Measurements from ENCODE around the gene TBC1D8. TPM values are rescaled to one million over a fixed set of nuclear protein-coding genes. Genes with fewer than 3 reads are reported as not detected.
A peak's percentile ranks its signal among the peaks of the same experiment; 100 is the strongest.

Gene TBC1D8
- total and polyA plus RNA-seq, 2 of the 13 experiments (the other 11 are each of a cell fraction or from before 2014, with no cell fraction given) = 45.1 to 95.4 TPM

DNA sequence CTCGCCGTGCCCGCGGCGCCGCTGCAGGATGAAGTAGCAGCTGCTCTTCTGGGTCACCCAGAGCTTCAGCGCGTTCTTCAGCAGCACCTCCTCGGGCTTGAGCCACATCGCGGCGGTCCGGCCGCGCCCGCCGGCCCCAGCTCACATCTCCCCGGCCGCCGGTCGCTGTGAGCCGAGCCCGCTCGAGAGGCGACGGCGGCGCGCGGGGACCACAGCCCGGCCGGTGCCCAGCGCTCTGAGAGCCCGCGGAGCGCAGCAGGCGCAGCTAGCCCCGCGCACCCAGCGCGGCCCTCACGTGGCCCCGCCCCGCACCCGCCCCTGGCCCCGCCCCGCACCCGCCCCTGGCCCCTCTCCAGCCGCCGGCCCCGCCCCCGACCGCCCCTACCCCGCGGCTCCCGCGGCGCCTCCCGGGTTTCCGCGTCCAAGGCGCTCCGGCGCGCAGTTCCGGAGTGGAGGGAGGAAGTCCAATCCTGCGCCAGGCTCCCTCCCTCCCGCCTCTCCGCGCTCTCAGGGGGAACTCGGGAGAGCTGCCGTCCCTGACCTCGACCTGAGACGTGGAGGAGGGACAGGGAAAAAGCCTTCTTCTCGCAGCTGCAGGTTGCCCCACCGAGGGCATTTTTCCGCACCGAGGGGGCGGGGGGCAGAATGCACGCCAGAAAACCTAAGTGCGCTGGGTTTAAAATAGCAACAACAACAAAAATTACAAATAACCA lies at the start of gene TBC1D8 (continued):
- no peak for TF ChIP-seq PAWR (CRISPR knock-in tag; IDR thresholded peaks at IDR 0.05; ENCODE audit: borderline replicate concordance)
- peak; percentile 59; the same call in 1 of the 2 replicates for TF ChIP-seq ZSCAN21 (CRISPR knock-in tag; IDR thresholded peaks at IDR 0.05; ENCODE audit: borderline replicate concordance)
- TF ChIP-seq NR0B2 (CRISPR knock-in tag; IDR thresholded peaks at IDR 0.05) = no peak
- no peak for TF ChIP-seq MAZ (IDR thresholded peaks at IDR 0.05; ENCODE audit: borderline replicate concordance, low read depth, low read length)
- peak; percentile 89 for TF ChIP-seq MAZ (CRISPR knock-in tag; IDR thresholded peaks at IDR 0.05; ENCODE audit: low read depth)
- TF ChIP-seq, protein P1, sequence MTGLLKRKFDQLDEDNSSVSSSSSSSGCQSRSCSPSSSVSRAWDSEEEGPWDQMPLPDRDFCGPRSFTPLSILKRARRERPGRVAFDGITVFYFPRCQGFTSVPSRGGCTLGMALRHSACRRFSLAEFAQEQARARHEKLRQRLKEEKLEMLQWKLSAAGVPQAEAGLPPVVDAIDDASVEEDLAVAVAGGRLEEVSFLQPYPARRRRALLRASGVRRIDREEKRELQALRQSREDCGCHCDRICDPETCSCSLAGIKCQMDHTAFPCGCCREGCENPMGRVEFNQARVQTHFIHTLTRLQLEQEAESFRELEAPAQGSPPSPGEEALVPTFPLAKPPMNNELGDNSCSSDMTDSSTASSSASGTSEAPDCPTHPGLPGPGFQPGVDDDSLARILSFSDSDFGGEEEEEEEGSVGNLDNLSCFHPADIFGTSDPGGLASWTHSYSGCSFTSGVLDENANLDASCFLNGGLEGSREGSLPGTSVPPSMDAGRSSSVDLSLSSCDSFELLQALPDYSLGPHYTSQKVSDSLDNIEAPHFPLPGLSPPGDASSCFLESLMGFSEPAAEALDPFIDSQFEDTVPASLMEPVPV (CRISPR knock-in tag; IDR thresholded peaks at IDR 0.05) = no peak
- TF ChIP-seq, protein P2, sequence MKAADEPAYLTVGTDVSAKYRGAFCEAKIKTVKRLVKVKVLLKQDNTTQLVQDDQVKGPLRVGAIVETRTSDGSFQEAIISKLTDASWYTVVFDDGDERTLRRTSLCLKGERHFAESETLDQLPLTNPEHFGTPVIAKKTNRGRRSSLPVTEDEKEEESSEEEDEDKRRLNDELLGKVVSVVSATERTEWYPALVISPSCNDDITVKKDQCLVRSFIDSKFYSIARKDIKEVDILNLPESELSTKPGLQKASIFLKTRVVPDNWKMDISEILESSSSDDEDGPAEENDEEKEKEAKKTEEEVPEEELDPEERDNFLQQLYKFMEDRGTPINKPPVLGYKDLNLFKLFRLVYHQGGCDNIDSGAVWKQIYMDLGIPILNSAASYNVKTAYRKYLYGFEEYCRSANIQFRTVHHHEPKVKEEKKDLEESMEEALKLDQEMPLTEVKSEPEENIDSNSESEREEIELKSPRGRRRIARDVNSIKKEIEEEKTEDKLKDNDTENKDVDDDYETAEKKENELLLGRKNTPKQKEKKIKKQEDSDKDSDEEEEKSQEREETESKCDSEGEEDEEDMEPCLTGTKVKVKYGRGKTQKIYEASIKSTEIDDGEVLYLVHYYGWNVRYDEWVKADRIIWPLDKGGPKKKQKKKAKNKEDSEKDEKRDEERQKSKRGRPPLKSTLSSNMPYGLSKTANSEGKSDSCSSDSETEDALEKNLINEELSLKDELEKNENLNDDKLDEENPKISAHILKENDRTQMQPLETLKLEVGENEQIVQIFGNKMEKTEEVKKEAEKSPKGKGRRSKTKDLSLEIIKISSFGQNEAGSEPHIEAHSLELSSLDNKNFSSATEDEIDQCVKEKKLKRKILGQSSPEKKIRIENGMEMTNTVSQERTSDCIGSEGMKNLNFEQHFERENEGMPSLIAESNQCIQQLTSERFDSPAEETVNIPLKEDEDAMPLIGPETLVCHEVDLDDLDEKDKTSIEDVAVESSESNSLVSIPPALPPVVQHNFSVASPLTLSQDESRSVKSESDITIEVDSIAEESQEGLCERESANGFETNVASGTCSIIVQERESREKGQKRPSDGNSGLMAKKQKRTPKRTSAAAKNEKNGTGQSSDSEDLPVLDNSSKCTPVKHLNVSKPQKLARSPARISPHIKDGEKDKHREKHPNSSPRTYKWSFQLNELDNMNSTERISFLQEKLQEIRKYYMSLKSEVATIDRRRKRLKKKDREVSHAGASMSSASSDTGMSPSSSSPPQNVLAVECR (CRISPR knock-in tag; IDR thresholded peaks at IDR 0.05; ENCODE audit: borderline replicate concordance) = peak; percentile 64; the same call in 1 of the 2 replicates
- TF ChIP-seq IRF2 (CRISPR knock-in tag; IDR thresholded peaks at IDR 0.05) = no peak; the same call in 1 of the 2 replicates
- no peak for TF ChIP-seq TRIM24 (CRISPR knock-in tag; IDR thresholded peaks at IDR 0.05)
- TF ChIP-seq ZMYM4 (CRISPR knock-in tag; IDR thresholded peaks at IDR 0.05) = peak; percentile 66
- no peak for TF ChIP-seq MEF2D (CRISPR knock-in tag; IDR thresholded peaks at IDR 0.05)
- TF ChIP-seq, protein P3, sequence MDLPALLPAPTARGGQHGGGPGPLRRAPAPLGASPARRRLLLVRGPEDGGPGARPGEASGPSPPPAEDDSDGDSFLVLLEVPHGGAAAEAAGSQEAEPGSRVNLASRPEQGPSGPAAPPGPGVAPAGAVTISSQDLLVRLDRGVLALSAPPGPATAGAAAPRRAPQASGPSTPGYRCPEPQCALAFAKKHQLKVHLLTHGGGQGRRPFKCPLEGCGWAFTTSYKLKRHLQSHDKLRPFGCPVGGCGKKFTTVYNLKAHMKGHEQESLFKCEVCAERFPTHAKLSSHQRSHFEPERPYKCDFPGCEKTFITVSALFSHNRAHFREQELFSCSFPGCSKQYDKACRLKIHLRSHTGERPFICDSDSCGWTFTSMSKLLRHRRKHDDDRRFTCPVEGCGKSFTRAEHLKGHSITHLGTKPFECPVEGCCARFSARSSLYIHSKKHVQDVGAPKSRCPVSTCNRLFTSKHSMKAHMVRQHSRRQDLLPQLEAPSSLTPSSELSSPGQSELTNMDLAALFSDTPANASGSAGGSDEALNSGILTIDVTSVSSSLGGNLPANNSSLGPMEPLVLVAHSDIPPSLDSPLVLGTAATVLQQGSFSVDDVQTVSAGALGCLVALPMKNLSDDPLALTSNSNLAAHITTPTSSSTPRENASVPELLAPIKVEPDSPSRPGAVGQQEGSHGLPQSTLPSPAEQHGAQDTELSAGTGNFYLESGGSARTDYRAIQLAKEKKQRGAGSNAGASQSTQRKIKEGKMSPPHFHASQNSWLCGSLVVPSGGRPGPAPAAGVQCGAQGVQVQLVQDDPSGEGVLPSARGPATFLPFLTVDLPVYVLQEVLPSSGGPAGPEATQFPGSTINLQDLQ (CRISPR knock-in tag; IDR thresholded peaks at IDR 0.05) = peak; percentile 47; the same call in 1 of the 2 replicates
- TF ChIP-seq, protein P4, sequence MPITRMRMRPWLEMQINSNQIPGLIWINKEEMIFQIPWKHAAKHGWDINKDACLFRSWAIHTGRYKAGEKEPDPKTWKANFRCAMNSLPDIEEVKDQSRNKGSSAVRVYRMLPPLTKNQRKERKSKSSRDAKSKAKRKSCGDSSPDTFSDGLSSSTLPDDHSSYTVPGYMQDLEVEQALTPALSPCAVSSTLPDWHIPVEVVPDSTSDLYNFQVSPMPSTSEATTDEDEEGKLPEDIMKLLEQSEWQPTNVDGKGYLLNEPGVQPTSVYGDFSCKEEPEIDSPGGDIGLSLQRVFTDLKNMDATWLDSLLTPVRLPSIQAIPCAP (CRISPR knock-in tag; IDR thresholded peaks at IDR 0.05; ENCODE audit: low read depth) = no peak
- TF ChIP-seq ZNF484 (CRISPR knock-in tag; IDR thresholded peaks at IDR 0.05; ENCODE audit: borderline replicate concordance, low read depth) = no peak

All from HepG2 (cell line).